GM21825 (cell line): ENCODE data around the gene COL23A1.

Experiments used
- ATAC-seq: cut with Tn5 transposase; IDR thresholded peaks from one replicate; pipeline ENCODE4 v1.9.1; 2021; ENCODE audit warnings: mild to moderate bottlenecking, moderate library complexity; ENCODE audit not compliant: unreplicated experiment

COL23A1 gene

DNA sequence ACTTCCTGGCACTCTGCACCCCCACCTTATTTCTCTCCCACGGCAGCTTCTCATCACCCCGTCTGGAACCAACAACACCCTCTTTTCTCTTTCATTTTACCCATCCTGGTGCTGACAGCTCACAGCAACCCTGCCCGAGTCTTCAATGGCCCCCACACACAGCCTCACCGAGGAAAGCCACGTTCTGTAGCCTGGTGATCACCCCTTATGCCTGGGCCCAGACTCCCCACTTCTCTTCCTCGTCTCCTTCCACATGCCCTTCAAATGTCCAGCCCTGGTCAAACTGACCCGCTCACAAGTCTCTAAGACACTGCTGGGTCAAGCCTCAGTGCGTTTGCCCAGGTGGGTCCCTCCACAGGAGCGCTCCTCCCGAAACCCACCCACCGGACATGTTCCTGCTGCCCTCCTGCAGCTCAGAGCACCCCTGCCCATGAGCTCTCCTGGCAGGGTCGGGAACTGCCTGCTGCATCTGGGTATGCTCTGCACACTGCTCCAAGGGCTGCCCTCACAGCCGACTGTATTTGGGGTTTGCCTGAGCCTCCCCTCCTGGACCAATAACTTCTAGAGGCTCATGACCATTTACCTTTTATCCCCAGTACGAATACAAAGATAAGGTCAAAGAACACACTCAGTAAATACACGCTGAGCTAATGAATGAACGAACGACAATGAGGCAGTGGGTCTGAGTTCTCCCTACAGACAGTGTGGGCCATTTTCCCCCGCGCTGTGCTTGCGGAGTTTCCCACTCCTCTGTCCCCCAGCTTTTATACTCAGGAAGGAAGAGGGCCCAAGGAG is 202.9 kb downstream of the COL23A1 start:
- ATAC-seq = no peak

DNA sequence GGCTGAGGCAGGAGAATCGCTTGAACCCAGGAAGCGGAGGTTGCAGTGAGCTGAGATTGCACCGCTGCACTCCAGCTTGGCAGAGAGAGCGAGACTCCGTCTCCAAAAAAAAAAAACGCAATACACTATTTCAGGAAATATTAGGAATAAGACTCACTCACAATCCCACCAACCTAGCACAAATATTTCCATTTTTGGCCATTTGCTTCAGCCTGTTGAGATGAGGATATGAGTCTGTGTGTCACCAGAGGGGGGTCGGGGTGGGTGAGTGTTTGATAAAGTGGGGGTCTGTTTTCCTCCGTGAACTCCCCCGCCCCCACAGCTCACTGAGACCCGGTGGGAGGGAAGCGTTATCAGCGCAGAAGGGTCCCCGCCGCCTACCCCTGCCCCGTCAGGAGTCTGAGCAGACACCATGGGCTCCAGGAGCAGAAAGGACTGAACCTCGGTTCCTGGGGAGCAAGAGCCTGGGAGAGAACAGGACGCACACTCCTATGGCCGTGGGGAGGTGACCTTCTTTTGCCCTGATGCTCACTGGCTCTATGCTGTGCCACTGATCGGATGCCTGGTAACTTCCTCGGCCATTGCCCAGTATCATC is 203.8 kb downstream of the COL23A1 start:
- ATAC-seq = no peak

DNA sequence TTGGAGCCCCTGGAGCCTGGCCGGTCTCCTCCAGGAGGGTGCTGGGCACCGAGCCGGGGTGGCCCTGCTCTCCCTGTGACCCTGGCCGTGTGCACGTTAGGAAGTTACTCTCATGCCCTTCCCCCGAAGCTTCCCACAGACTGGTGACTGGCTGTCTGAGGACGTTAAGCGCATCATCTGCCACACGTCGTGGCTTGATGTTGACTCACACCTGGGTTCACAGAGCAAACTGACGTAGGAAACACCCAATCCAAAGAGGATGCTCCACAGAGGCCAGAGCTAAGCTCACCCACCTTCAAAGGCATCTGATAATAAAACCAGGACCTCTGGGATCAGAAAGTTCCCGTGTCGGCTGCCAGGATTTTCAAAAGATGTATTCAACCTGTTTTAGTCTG is 204.7 kb downstream of the COL23A1 start:
- ATAC-seq = no peak

DNA sequence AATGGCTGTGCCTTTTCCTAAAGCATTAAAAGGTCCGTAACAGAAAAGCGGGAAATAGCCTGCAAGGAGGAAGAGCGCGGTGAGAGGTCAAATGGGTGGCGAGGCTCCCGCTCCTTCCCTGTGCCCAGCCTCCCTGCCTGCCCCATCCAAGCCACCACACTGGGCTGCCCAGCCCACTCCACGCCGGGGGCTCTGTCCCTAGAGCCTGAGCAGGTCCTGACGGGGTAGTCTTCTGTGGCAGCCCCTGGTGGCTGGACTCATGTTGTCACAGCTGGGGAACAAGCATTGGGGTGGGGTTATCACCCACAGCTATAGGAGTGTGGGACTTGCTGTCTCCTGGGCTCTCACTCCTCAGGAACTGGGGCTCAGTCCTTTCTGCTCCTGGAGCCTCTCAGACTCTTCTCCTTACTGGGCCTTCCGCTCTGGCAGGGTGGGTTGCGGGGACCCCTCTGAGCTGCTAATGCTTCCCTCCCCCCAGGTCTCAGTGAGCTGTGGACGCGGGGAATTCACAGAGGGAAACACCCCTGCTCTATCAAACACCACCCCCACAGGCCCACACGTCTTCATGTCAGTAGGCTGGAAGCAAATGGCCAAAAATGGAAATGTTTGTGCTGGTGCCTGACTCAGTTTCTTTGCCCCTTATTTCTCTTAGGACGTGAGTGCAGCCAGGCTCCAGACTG is 205.2 kb downstream of the COL23A1 start:
- no peak for ATAC-seq

DNA sequence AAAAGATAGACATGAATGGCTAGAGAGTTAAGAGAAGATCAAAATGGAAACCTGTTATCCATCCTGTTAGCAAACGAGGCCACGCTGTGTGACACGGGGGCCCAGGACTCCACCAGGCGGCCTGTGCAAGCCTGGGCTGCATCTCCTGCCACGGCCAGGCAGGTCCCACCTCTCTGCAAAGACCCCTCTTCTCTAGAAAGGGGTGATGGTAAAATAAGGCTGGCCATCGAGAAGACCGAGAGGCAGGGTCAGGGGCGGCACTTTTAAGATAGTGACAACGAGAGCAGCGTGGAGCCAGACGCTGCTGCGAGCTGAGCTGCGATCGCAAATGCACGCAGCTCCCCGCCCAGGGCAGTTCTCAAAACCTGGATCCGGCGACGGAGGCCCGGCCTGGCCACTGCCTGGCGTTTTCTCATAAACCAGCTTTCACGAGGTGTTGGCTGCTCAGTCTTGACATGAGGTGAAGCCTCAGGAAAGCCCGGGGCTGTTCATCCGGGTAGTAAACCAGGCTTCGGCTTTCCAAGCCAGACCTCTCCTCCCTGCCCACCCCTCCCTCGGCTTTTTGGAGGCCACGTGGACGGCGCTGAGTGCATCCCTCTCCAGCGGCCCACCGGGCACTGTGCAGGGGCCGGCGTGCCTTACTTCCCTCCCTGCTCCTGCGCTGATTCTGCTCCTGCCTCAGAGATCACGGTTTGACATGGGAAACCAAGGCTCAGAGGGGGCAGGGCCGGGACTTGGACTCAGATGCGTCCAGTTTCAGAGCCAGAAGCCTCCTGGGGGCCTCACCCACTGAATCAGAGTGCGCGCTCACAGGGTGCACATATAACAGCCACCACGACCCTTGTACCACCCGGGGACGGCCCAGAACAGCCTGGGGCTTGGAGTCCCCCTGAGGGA is 206.0 kb downstream of the COL23A1 start:
- no peak for ATAC-seq

DNA sequence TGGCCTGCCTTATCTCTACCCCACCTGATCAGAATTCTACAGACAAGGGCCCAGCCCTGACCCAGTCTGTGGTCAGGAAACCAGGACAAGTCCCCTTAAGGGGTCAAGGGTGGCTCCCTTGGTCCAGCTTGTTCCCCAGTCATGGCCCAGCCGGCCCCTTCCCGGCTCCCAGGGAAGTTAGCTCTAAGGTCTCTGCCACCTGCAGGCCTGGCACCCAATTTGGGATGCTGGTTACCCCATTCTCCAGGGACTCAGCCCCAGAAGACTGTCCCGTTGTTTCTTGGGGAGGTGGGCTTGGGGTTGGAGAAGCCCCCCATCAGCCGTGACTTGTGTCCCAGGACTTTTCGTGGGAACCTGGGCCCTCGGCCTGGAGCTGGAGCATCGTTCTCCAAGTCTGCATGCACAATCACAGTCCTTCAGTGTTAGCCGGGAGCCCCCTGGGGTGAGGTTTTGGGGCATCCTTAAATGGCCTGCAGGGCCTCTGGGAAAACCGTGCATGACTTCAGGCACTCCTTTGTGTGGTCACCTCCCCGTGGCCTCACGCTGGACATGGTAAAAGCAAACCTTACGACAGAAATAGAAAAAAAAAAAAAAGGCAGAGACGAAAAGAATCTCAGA is 206.8 kb downstream of the COL23A1 start:
- ATAC-seq = no peak

DNA sequence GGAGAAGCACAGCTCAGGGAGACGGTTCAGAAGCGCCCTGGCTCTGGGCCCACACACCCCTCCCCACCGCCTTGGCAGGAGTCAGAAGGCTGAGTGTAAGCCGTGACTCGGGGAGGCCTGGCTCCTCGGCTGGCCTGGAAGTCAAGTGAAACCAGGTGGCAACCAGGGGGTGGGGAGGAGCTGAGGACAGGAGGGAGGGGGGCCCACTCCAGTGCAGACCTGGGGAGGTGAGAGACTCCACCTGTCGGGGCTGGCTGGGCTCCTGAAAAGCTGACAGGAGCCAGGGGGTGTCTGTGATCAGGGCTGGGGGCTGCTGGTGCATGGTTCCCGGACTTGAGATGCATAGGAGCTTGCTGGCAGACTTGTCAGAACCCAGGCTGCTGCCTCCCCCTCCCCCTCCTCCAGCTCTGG is 207.4 kb downstream of the COL23A1 start:
- no peak for ATAC-seq

DNA sequence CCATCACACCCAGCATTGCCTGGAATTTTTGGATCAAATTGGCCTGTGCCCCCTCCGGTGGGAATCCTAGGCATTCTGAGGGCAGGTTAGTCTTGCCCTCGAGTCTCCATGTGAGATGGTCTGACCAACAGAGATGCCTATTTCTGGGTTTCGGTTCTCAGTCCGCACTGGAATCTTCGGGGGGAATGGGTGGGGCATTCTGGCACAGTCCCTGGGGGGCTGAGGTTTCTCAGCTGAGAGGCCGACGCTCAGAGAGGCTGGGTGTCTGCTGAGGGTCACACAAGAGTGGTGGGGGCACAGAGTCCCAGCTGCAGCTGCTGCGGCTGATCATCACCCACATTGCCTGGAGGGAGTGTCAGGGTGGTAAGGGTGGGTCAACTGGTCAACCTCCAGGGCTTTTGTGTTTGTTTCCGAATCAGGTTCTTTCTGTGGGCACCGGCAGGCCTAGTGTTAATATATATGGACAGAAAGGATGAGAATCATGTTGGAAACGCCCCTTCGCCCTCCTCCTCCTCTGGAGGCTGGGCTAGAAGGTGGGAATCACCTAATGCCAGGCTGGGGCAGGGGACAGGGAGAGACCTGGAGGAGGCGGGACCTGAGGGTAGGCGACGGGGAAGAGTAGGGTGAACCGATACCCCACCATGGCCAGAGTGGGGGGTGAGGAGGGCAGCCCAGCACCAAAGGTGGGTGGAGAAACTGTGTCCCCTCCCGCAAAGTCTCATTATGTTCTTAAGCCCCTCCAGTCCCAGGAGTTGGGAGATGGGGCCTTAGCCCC is 208.1 kb downstream of the COL23A1 start:
- ATAC-seq = no peak

DNA sequence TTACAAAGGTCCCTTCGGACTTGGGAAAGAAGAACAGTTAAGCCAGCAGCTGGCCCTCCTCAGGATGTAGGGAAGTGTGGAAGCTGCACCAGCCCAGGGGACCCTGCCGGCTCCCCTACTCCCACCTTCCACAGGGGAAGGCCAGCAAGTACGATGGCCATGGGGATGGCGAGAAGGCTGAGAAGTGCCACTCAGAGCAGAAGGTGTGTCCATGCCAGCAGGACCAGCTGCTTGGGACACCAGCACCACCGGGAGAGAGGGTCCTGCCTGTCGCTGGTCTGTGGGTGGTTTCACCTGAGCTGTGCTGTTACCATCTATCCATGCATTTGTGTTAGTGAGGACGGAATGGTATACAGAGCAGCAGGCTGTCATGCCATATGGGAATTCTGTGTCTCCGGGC is 209.0 kb downstream of the COL23A1 start:
- no peak for ATAC-seq

DNA sequence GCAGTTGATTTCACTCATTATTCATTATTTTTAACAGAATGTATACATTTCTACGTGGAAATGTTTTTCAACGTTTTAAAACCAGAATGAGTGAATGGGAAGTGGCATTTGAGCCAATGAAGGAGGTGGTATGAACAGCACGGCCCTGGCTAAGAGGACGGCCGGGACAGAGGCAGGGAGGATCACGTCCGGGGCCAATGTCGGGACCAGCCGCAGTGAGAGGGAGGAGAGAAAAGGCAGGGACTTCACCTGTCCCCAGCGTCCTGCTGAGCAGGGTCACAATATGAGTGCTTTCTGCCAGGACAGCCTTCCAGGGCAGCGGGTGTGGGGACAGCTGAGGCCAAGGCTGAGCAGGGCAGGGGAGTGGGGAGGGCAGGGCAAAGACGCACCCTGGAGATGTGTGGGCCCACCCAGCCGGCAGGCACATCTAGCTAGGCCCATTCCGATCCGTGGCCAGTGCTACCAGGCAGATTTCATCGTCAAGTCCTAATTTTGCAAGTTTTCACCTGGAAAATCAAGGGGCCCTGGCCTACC is 209.6 kb downstream of the COL23A1 start:
- ATAC-seq = no peak

DNA sequence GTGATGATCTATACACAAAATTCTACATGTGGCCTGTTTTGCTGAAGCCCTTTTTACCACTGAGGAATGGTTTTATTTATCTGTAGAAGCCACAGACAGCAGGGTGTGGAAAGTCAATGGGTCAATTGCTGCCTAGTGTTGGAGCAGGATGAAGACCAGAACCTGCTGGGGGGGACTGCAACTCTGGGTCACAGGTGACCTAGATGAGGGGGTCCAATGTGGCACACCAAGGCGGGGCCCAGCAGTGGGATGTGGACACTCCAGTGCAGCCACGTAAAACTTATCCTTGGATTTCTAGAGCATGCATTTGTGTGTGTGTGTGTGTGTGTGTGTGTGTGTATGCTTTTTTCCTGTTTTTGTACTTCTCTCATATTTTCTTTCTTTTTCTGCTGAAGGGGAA is 210.1 kb downstream of the COL23A1 start:
- ATAC-seq = no peak

DNA sequence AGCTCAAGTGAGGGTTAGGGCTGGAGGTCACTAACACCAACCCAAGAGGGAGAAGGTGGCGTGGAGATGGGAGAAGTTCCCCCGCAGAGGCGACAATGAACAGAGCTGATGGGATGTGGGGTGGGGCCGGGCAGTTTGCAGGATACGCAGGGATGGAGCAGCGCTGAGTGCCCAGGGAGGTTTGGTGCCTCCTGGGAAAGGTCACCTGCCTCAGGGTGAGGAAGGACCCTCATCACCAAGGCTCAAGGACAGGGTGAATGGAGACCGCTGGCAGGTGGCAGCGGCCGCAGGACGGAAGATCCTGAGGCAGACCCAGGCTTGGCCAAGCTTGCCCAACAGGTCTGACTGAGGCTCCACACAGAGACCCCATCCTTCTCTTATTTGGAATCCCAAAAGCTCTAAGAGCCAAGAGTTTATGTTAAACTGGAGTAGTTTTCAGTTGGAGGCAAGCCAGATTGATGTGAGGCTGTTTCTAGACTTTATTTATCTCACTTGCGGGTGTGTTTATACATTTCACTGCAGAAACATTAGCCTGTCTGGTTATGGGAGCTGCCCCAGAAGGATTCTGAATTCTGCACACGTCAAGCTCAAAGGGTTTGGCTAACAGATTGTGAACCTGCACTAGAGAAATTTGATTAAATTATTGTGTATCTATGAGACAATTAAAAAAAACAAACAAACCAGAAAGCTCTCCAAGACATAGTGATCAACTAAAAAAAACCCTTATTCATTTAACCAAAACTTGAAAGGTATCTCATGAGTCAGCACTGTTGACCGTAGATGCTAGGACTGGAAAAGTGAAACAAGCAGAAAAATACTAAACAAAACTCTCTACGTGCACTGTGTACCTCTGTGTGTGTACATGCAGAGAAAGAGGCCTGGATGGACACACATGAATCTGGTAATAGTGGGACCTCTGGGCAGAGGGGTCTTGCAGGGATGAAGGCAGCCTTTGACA is 211.4 kb downstream of the COL23A1 start:
- ATAC-seq = no peak

DNA sequence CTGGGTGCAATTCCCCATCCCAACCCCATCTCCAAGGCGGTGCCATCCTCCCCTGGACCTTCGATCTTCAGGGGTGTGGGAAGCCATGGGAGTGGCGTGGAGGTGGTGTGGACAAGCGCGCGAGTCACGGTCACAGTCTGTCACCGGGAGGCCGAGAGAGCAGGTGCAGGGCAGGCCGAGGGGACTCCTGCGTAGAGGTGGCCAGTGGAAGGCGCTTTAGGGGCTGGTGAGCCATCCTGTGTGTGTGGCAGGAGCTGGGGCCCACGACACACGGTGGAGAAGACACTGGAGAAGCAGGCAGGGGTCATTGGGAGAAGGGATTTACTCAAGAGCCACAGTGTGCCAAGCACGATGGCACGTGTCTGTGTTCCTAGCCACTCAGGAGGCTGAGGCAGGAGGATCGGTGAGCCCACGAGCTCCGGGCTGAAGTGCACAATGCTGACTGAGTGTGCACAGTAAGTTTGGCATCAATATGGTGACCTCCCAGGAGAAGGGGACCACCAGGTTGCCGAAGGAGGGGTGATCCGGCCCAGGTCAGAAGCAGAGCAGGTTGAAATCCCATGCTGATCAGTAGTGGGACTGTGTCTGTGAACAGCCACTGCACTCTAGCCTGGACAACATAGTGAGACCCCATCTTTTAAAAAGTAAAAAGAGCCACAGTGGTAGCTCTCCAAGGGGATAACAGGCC is 212.5 kb downstream of the COL23A1 start:
- no peak for ATAC-seq

DNA sequence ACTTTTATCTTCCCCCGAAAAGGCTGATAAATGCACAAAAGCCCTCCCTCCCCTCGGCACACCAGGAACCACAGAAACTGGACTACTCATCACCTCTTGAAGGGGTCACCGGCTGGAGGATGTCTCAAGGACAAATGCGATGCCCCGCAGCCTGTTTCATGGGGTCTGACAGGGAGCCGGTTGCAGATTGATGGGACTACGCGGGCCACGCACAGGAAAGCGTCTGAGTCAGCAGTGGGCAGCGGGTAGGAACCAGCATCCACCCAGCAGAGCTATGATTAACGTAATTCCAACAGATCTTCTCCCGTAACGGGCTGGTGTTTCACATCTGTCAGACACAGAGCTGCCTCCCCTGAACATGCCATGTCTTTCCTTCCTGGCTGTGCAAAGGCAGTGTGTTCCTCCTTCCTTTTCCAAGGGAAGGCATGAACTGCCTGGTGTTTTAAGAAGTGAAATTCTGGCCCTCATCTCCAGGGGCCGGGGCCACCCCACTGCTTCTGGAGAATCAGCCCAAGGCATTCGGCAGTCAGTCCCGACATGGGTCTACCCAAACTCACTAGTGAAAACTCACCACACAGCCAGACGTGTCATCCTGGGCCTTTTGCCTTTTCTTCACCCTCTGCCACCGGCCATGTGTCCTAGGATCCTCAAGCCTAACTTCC is 213.1 kb downstream of the COL23A1 start:
- no peak for ATAC-seq

DNA sequence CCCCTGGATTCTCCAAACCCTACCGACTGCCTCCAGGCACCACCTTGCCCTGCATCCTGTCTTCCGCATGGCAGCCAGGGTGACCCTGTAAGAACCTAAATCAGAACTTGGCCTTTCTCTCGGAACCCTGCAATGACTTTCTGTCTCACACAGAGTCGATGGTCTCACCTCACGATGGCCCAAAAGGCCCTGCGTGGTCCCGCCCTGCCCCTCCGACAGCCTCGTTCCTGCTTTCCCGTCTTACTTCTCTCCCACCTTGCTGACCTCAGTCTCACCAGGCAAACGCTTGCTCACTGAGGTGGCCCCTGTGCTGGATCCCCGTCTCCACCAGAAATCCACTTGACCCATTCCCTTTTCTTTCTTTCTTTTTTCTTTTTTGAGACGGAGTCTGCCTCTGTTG is 214.8 kb downstream of the COL23A1 start:
- no peak for ATAC-seq

DNA sequence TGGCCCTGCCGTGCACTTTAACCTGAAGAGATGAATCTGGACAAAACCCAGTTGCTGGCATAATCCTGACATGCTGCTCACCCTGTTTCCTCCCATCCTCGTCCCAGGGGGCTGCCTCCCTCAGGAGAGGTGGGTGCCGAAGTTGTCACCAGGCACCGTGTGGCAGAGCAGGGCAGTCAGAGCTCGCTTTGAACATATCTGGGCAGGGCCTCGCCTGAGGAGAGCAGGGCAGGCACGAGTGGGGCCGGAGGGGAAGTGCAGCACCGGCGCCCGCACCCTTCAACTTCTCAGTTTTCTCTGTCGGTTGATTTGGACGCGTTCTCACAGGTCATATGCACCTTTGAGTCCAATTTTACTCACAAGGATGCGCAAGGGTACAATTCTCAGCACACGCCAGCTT is 216.5 kb downstream of the COL23A1 start:
- ATAC-seq = no peak

DNA sequence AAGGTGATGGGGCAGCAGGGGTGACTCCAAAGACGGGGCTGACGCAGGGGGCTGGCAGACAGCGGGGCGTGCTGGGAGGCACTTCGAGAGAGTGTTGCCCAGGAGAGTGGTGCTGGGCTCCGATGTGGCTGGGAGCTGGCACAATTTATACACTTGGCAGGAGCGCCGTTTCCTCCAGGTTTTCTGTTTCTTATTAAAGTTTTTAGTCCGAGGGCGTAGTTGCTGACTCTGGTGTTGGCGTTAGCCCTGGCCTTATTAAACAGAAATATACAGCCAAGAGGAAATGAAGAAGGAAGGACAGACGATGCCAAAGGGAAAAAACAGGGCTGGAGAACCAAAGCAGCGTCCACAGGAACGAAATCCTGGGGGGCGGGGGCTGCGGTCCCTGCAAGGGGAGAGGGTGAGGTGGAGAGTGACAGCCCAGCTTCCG is 218.0 kb downstream of the COL23A1 start:
- ATAC-seq = no peak
